Putamen (tissue), 1 donor: Measurements from ENCODE around the gene BAHCC1.

Source experiments
- DNase-seq: peaks from one replicate; pipeline ENCODE4 v3.0.0-alpha.2; 2016; ENCODE audit warnings: low spot score

Gene BAHCC1

GRCh38 chr17:81514739-81515529 is 119.7 kb downstream of the BAHCC1 start:
- no peak for DNase-seq

GRCh38 chr17:81515530-81516041 is 120.3 kb downstream of the BAHCC1 start:
- DNase-seq = no peak
